Measurements from ENCODE around the gene AFF3. TPM values are rescaled to one million over a fixed set of nuclear protein-coding genes. Genes with fewer than 3 reads are reported as not detected.
A peak's percentile ranks its signal among the peaks of the same experiment; 100 is the strongest.

Gene AFF3
- total and polyA plus RNA-seq, 10 of the 15 experiments (the other 5 are each of a cell fraction or from before 2014, with no cell fraction given): 0.26 to 5.5 (median 3.0) TPM

- Histone ChIP-seq H3K79me2 (ENCODE audit: control insufficient read depth, insufficient read depth, low read length) (no peaks in the 10 kb centered on the region), H3K4me1 (ENCODE audit: control insufficient read depth, insufficient read depth, low read length) (no peaks in the 10 kb centered on the region), H3K4me2 (ENCODE audit: control insufficient read depth, insufficient read depth) (no peak overlapping the region), H3K9me3 (replicated peaks; ENCODE audit: control insufficient read depth, insufficient read depth, low read length) (no peaks in the 10 kb centered on the region), H2AFZ (ENCODE audit: control insufficient read depth, low read depth, low read length) (no peak overlapping the region), H3K27ac (ENCODE audit: control insufficient read depth, insufficient read depth) (no peak overlapping the region), H4K20me1 (ENCODE audit: control insufficient read depth, insufficient read depth) (no peaks in the 10 kb centered on the region), H3K36me3 (ENCODE audit: control insufficient read depth in 2 of 2, insufficient read depth in 2 of 2, low read length in 1 of 2) (no peaks in the 10 kb centered on the region), H3K27me3 (replicated peaks in 1 of 2; ENCODE audit: control insufficient read depth in 2 of 2, insufficient read depth in 2 of 2, low read length in 1 of 2) (no peaks in the 10 kb centered on the region), H3K9ac (ENCODE audit: control insufficient read depth, insufficient read depth, low read length) (no peak overlapping the region), H3K4me3 (no peak overlapping the region)
- no TSS peak for BruUV-seq (replicated peaks)
- in situ Hi-C loops (cut with MboI): no loop called here
- ChIA-PET RAD21 (ENCODE audit: unreplicated experiment) (no interaction called here), CTCF (no interaction called here), SMC1A (ENCODE audit: uncharacterized antibody, unreplicated experiment) (no interaction called here), POLR2A (no interaction called here)
- no peak for TF ChIP-seq KAT2A (conservative IDR thresholded peaks at IDR 0.05; ENCODE audit: control insufficient read depth, low read depth, low read length)
- TF ChIP-seq STAT1 (conservative IDR thresholded peaks at IDR 0.05): no peak
- DNase-seq (ENCODE audit: low read depth, low spot score) (no peak), FAIRE-seq (no peak), ATAC-seq (no peak)
- intact Hi-C loops (cut with micrococcal nuclease; ENCODE audit: unreplicated experiment): no loop called here
- 62% methylated on average over 6 of the region's 6 CpGs for WGBS (ENCODE audit: insufficient coverage, insufficient replicate concordance, low lambda C conversion rate, missing lambda C conversion rate)
These were observed 199.6 kb downstream of the AFF3 start for GRCh38 chr2:99942561-99943347.

GRCh38 chr2:99940963-99941362, 201.4 kb downstream of the AFF3 start:
- ChIA-PET CTCF (no interaction called here), POLR2A (no interaction called here), RAD21 (ENCODE audit: unreplicated experiment) (no interaction called here), SMC1A (ENCODE audit: uncharacterized antibody, unreplicated experiment) (no interaction called here)
- Histone ChIP-seq H3K4me1 (ENCODE audit: control insufficient read depth, insufficient read depth, low read length) (no peaks in the 10 kb centered on the region), H3K36me3 (ENCODE audit: control insufficient read depth in 2 of 2, insufficient read depth in 2 of 2, low read length in 1 of 2) (no peaks in the 10 kb centered on the region), H3K9me3 (replicated peaks; ENCODE audit: control insufficient read depth, insufficient read depth, low read length) (no peaks in the 10 kb centered on the region), H2AFZ (ENCODE audit: control insufficient read depth, low read depth, low read length) (no peak overlapping the region), H3K79me2 (ENCODE audit: control insufficient read depth, insufficient read depth, low read length) (no peaks in the 10 kb centered on the region), H3K9ac (ENCODE audit: control insufficient read depth, insufficient read depth, low read length) (no peak overlapping the region), H3K27ac (ENCODE audit: control insufficient read depth, insufficient read depth) (no peak overlapping the region), H3K4me2 (ENCODE audit: control insufficient read depth, insufficient read depth) (no peak overlapping the region), H3K27me3 (replicated peaks in 1 of 2; ENCODE audit: control insufficient read depth in 2 of 2, insufficient read depth in 2 of 2, low read length in 1 of 2) (no peaks in the 10 kb centered on the region), H3K4me3 (no peak overlapping the region), H4K20me1 (ENCODE audit: control insufficient read depth, insufficient read depth) (no peaks in the 10 kb centered on the region)
- TF ChIP-seq ZZZ3 (IDR thresholded peaks at IDR 0.05; ENCODE audit: control insufficient read depth, insufficient read length, low read depth) (no peak), RUNX3 (IDR thresholded peaks at IDR 0.05; ENCODE audit: low read length) (peak; percentile 29; the same call in 1 of the 2 replicates), YBX1 (IDR thresholded peaks at IDR 0.05) (no peak), PBX3 (IDR thresholded peaks at IDR 0.05; ENCODE audit: insufficient replicate concordance, low read depth, low read length) (no peak), RCOR1 (conservative IDR thresholded peaks at IDR 0.05; ENCODE audit: low read depth, low read length) (no peak), SPI1 (IDR thresholded peaks at IDR 0.05; ENCODE audit: borderline replicate concordance, insufficient read depth, low read depth, low read length) (no peak), EED (IDR thresholded peaks at IDR 0.05; ENCODE audit: low read depth) (no peak), PKNOX1 (IDR thresholded peaks at IDR 0.05) (no peak)
- in situ Hi-C loops (cut with MboI): no loop called here
- ATAC-seq (no peak), FAIRE-seq (no peak), DNase-seq (ENCODE audit: low read depth, low spot score) (no peak)
- intact Hi-C loops (cut with micrococcal nuclease; ENCODE audit: unreplicated experiment): no loop called here
- BruUV-seq (replicated peaks): no TSS peak
- WGBS (ENCODE audit: insufficient coverage, insufficient replicate concordance, low lambda C conversion rate, missing lambda C conversion rate): 27% methylated on average over 7 of the region's 7 CpGs

Measured in GM12878 (cell line).